ENCODE results near the gene MRAS.
A peak's percentile ranks its signal among the peaks of the same experiment; 100 is the strongest.
"Not testable (repeated sequence)": the region's sequence is repeated elsewhere in the genome, so short reads cannot be mapped to it uniquely, and the experiment has no call there.

The MRAS gene

DNA sequence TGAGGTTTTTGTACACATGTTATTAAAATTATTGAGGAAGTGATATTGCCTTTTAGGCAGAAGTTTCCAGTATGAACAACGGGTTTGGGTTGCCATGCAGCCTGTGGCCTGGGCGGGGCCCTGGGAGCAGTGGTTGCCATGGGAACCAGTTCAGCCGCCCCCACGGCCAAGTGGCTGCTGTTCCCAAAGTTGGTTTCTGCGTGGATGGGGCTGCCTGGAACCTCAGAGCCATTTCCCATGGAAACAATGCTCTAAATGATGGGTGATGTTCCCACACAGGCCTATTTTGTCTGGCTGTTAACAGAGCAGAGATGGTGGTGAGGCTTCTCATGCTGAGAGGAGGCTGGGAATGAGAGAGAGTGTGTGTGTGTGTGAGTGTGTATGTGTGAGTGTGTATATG lies 19.5 kb downstream of the MRAS start:
- DNase-seq, result peak; percentile 55

DNA sequence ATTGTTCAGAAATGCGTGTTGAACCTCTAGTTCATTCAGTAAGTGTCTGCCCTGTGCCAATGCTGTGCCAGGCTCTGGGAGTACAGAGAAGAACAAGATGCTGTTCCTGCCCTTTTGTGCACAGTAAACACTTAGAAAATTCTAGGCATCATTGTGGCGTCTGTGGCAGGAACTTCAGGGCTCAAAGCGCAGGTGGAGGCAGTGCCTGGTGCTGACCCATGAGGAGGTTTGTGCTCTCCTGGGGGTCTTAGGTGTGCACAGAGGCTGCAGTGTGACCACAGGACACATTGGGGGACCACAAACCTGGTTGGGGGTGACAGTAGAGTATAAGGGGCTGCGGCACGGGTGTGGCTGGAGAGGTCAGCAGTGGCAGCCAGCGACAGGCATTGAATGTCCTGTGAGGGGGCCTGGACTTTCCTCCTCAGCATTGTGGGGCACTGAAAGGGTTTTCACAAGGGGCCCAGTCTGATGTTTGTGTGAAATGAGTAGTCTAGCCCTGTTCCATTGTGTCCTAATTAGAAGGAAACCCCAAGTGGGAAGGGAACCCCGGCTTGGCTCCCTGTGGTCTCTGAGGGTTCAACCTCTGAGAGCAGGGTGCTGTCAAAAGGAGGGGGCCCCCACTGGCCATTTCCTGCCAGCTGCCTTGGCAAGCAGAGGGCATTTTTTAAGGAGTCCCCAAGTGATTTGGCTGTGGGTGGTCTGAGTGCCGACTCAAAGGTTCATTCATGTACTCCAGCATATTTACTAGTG lies 20.9 kb downstream of the MRAS start:
- no peak for DNase-seq

DNA sequence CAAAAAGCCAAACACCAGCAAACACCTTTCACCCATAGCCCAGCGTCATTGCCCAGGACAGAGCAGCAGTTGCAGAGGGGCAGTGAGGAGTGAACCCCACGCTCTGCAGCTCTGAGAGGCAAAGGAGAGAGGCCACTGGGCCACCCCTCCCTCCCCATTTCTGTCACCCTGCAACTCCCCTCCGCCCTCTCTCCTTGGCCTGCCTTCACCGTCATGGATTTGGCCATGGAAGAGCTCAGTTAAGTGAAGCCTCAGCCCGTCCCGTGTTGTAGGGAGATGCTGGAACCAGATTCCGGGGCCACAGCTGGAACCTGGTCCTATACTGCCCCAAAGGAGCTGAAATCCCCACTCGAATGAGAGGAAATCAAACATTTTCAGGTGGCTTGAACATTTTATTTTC lies 21.9 kb downstream of the MRAS start:
- DNase-seq, result no peak

DNA sequence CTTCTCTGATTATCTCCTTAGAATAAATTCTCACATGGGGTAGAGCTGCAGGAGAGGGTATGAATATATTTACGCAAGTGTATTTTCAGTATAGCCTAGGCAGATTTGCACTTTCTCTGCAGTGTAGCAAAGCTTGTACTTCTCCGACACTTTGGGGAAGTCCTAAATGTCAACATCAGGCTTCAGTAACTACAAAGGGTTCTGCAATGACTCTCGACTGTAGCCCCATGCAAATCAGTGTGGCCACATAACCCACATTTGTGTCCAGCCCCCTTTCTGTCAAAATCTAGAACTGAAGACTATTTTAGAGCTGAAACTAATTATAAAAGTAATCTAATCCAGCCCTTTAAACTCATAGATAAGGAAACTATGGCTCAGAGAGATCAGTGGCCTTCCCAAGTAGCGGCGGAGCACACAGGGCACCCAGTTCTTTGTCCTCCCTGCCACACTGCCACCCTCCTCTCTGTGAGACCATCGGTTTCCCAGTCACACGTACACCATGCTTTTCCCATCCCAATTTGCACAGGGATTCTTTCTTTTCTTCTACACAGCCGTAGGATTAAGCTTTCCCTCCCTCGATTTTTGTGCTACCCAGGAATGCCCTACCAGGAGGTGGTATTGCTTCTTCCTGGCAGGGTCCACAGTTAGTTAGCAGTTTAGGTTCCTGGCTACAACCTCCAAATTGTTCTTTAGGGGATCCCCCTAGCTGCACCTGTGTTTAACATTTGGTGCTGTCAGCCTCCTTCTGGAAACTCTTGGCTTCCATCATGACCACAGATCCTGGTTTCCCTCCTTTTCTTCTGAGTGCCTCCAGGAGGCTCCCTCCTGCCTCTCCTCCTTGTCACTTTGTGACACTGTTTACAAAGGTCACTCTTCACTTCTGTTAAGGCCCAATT lies 22.9 kb downstream of the MRAS start:
- DNase-seq, result peak; percentile 60

DNA sequence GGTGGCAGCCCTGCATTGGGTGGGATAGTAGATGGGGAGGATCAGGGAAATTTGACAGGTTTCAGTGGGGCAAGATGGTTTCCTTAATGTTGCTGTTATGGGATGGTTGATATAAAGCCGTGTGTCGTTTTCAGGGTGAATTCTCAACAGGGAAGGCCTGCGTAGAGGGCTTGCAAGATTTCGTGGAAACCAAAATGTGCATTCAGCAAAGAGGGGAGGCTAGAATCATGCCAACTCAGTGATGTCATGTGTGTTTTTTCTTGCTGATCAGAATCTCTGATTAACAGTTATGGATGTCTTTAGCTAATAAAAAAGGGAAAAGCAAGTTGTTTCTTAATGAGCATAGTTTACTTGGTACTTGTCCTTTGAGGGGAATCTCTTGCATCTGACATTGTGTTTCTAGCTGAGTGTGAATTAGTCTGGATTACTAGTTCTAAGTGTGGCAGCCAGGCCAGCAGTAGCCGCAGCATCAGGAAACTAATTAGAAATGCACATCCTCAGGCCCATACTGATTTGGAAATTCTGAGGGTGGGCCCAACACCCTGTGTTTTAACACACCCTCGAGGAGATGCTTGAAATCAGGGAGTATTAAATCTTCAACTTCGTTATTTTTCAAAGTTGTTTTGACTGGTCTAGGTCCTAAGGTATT lies 24.8 kb downstream of the MRAS start:
- DNase-seq, result no peak

DNA sequence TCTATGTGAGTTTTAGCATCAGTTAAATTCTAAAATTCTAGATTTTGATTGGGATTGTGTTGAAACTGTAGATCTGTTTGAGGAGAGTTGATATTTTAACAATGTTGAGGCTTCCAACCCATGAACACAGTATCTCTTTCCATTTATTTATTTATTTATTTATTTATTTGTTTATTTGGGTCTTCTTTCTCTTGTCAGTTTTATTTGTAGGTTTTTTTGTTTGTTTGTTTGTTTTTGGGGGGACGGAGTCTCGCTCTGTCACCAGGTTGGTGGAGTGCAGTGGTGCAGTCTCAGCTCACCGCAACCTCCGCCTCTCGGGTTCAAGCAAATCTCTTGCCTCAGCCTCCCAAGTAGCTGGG lies 25.3 kb downstream of the MRAS start:
- DNase-seq, result no peak

DNA sequence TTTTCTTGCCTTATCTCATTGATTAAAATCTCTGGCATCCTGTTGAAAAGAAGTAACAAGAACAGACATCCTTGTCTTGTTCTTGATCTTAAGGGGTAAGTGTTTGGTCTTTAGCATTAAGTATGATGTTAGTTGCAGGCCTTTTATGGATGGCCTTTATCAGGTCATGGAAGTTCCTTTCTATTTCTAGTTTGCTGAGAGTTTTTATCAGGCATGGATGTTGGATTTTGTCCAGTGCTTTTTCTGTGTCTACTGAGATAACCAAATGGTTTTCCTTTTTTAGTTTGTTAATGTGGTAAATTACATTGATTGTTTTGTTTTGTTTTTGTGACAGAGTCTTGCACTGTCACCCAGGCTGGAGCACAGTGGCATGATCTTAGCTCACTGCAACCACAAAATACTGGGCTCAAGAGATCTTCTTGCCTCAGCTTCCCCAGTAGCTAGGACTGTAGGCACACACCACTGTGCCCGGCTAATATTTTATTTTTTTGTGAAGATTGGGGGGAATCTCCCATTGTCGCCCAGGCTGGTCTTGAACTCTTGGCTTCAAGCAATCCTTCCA lies 26.3 kb downstream of the MRAS start:
- peak; percentile 58 for DNase-seq

DNA sequence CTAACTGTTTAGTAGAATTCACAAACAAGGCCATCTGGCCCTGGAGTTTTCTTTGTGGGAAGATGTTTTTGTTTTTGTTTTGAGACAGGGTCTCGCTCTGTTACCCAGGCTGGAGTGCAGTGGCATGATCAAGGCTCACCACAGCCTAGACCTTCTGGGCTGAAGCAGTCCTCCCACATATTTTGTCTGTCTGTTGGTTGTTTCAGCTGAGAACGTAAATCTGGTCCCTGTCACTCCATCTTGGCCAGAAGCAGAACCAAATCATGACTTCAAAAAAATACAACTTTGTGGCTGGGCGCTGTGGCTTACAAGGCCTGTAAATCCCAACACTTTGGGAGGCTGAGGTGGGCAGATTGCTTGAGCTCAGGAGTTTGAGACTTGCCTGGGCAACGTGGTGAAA lies 27.1 kb downstream of the MRAS start:
- no peak for DNase-seq

DNA sequence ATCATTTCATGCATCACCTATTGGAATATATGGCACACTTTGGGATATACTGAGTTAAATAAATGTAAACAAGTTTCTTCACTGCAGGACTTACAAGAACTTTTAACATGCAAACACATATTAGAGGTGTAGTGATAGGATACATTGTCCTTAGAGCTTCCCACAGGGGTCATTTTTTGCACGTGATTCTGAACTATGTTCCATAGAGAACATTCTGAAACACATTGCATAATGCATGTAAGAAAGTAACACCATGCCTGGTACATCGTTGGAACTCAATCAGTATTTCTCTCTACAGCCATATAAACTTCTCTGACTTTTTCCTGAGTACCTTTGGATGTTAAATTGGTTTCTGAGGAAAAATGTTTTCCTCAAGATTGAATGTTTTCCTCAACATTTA lies 28.3 kb downstream of the MRAS start:
- no peak for DNase-seq

DNA sequence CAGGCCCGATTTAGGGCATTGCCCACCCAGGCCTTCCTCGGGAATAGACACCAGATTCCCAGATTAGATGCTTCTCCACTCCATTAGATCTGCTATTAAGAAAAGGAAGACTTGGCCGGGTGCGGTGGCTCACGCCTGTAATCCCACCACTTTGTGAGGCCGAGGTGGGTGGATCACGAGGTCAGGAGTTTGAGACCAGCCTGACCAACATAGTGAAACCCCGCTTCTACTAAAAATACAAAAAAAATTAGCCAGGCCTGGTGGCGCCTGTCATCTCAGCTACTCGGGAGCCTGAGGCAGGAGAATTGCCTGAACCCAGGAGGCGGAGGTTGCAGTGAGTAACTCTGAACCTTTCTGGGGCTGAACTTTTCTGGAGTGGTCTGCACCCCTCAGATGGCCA lies 28.8 kb downstream of the MRAS start:
- not testable (repeated sequence) for DNase-seq

DNA sequence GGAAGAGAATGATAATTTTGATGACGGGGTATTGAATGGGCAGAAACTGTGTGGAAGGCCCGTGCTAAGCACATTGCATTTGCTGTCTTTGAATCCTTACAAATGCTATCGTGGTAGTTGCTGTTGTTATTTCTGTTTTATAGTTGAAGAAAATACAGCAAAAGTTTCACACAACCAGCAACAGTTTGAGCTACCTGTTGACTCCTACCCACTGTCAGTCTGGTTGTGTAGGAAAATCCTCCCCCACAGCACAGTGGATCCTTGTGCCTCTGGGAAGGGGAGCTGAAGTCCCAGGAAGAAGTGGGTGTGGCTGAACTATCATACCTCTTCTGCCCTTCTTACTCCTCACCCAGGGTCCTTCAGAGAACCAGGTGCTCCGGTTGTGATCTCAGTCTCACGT lies 29.4 kb downstream of the MRAS start:
- no peak for DNase-seq

DNA sequence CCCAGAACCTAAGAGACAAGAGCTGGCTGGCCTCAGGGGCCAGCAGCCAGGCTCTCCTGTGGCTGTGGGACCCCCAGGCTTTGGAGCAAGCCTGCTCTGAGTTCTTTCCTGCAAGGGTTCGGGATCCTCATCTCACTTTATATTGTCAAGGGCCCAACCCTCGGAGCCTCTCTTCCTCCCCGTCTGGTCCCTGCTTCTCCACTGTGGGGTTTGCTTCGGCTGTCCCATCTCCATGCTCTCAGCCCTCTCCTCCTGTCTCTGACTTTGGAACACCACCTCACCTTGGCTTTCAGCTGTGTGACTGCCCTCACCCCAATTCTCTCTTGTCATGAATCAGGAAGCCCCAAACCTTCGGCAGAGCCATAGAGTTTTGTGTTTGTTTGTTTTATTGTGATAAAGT lies 30.0 kb downstream of the MRAS start:
- no peak for DNase-seq

DNA sequence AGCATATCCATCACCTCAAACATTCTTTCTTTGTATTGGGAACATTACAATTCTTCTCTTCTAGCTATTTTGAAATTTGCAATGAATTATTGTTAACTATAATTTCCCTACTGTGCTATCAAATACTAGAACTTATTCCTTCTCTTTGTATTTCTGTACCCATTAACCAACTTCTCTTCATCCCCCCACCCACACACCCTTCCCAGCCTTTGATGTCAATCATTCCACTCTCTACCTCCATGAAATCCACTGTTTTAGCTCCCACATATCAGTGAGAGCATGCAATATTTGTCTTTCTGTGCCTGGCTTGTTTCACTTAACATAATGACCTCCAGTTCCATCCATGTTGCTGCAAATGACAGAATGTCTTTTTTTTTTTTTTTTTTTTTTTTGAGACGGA lies 30.6 kb downstream of the MRAS start:
- DNase-seq, result no peak

DNA sequence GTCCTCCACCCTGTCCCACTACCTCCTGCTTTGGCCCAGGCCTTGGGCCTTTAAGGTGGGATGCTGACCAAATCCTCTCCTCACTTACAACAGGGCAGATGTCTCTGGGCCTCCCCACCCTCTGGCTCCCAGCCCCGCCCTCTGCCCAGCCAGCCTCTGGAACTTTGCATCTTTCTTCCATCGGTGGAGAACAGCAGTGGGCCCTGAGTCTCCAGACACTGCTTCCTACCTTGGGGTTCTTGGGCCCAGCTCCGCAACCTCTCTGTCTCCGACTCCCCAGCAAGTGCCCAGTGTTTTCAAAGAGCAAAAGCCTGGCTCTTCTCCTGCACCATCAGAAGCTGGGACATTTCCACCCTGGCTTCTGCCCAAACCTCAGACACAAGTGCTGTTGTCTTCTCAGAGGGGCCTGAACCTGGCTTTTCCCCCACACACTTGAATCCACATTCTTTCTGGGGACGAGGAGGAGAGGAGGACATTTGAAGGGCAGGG lies 33.1 kb downstream of the MRAS start:
- DNase-seq, result no peak

DNA sequence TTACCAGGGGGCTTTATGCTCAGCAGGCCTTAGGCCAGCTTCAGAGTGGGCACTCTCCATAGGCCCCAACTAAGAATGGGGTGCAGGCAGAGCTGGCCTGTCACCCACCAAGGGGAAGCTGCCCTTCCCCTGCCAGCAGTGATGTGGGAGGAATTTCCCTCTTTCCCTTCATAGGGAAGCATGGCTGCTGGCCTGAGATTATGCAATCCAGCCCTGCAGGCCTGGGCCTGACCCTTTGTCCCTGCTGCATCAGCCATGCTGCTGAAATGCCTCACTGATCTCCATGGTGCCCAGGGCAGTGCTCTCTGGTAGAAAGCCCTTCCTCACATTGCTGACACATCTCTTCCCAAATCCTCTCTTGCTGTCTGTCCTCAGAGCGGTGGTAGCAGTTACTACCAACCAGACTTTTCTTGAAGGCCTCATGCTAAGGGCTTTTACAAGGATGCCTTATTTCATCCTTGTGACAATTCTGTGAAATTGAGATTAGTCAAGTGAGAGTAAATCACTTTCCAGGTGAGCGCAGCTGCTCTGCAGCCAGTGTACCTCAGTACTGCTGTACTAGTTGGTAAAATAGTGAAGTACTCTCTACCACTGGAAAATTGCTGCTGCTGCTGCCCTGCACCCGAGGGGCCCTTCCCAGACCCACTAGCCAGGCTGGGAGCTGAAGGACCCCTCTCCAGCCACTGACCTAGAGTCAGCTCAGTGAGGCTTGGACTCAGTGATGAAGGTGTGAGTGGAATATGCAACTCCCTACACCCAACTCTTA lies 33.8 kb downstream of the MRAS start:
- no peak for DNase-seq

DNA sequence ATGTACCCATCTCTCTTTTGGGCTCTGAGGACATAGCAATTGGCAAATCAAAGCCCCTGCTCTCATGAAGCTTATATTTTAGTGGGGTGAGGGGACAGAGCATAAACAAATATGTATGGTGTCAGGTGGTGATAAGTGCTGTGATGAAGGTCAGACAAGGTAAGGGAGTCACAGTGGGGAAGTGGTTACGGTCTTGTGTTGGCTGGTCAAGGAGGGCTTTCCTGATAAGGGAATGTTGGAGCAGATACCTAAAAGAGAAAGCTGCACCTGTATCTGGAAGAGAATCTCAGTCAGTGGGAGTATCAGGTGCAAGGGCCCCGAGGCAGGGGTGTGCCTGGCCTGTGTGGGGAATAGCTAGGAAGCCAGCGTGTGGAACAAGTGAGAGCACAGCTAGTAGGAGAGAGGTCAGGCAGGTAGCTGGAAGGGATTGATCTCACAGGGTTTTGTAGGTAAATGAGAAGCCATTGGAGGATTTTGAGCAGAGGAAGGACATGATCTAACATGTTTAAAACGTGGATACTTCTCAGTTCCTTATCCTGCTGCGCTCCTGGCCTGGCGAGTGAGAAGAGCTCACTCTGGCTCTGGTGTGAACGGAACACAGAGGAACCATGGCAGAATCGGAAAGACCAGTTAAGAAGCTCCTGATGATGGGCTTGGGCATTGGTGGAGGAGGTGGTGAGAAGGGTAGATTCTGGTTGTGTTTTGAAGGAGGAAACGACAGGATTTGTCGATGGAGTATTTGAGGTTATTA lies 35.5 kb downstream of the MRAS start:
- DNase-seq, result no peak

DNA sequence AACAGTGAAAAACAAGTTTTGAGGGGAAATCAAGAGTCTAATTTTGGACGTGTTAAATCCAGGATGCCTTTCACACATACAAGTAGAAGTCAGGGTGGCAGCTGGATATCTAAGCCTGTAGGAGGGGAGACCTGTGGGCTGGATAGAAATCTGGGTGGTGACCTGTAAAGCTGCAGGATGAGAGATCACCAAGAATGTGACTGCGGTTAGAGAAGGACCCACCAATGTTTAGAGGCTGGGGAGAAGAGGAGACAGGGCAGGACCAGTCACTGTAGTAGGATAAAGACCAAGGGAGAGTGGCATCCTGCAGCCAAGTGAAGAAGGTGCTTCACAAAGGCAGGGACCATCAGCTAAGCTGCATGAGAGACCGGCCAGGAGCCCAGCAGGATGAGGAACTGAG lies 36.2 kb downstream of the MRAS start:
- no peak for DNase-seq

DNA sequence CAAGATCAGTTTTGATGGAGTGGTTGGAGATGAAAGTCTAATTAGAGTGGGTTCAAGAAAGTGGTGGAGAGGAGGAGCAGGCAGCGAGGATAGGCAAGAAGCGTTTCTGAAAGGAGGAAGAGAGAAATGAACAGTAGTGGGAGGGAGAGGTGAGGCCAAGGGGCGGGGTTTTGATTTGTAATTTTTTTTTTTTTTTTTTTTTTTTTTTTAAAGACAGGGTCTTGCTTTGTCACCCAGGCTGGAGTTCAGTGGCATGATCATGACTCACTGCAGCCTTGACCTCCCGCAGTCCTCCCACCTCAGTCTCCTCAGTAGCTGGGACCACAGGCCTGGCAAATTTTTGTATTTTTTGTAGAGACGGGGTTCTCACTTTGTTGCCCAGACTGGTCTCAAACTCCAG lies 36.6 kb downstream of the MRAS start:
- no peak for DNase-seq

DNA sequence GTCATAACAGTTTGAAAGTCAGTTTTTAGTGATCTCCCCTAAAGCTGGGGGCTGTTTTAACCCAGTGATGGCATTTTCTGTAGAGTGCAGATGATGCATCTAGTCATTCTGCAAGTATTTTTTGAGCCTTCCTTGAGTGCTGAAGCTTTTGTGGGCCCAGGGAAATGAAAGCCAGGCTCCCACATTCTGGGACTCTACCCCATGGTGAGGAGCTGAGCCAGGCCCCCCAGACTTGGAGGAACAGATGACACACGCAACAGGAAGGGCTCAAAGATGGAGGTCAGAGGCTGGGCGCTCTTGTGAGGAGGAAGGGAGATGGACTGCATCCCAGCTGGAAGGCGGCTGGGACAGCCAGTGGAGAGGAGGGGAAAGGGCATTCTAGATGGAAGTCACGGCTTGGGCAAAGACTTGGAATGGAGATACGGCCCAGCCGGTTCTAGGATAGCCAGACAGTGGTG lies 40.8 kb downstream of the MRAS start:
- DNase-seq, result no peak

DNA sequence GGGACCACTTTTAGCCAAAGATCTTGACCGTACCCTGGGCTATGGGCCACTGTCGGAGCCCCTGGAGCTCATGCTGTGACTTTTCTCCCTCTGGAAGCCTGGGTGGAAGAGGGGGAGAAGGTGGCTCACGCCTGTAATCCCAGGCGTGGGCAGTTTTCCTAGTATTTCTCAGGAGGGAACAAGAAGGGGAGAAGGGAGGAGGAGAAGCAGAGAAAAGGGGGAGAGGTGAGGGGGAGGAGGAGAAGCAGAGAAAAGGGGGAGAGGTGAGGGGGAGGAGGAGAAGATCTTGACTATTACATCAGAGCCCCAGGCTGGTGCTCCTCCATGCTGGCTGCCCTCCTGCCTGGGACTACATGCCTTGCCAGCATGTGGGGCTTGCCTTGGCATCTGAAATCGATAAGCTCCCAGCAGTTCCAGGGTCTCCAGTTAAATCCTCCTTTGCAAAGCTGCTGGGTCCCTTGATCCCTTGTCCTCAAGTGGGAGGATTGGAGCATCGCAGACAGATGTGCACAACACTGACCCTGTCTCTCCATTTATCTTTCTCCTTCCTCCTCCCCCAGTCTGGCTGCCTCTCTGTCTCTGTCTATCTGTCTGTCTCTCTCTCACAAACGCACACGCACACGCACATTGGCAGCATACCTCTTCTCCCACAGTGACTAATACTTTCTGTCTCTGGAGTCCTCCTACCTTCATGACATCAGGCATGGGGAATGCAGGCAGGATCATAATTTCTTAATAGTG lies 41.6 kb downstream of the MRAS start:
- DNase-seq, result no peak

DNA sequence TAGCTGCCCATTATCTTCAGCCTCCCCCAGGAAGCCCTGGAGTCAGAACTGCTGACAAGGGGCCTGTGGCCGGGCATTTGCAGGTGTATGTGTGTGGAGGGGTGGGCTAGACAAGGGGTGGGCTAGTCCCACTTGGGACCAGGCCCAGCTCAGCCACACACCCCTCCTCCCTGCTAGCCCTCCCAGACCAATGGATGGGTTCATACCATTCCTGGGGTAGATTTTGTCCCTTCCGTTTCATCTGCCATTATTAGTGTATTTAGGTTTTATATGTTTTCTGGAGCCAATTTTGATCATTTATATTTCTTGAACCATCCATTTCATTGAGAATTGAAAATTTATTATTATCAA lies 42.2 kb downstream of the MRAS start:
- no peak for DNase-seq
